Measurements from ENCODE around the gene BMP8A.

- no peak for TF ChIP-seq CTCF (IDR thresholded peaks at IDR 0.05; ENCODE audit: insufficient read depth, low read length, poor library complexity, severe bottlenecking)
- TF ChIP-seq EZH2phosphoT487 (conservative IDR thresholded peaks at IDR 0.05; ENCODE audit: low read length): no peak
These were observed 42.0 kb downstream of the BMP8A start for GRCh38 chr1:39533442-39533841.
